Motor neuron (in vitro differentiated cells): ENCODE results near the gene FAM200C. TPM values are rescaled to one million over a fixed set of nuclear protein-coding genes. Genes with fewer than 3 reads are reported as not detected.
A peak's percentile ranks its signal among the peaks of the same experiment; 100 is the strongest.
"Not testable (repeated sequence)": the region's sequence is repeated elsewhere in the genome, so short reads cannot be mapped to it uniquely, and the experiment has no call there.

Source experiments
- ATAC-seq, 8 experiments: fragments of 200-7000 bp; cut with Tn5 transposase; replicated peaks in 6 of 8; 2 replicates each; pipeline ENCODE4 v1.8.0; 2021; ENCODE audit warnings: mild to moderate bottlenecking in 8 of 8, moderate library complexity in 8 of 8
- H3K27ac ChIP-seq, 2 donors: fragments of 250-450 bp; sonication (Bioruptor Pico); 2 replicates each; pipeline ENCODE4 v1.9.0; 2021; ENCODE audit warnings: antibody characterized with exemption in 2 of 2, mild to moderate bottlenecking in 2 of 2, moderate library complexity in 1 of 2
- H3K4me1 ChIP-seq, 2 donors: fragments of 250-450 bp; sonication (Bioruptor Pico); replicated peaks in 1 of 2; 2 replicates each; pipeline ENCODE4 v1.6.1; 2021; ENCODE audit warnings: antibody characterized with exemption in 2 of 2, mild to moderate bottlenecking in 2 of 2, moderate library complexity in 1 of 2
- H3K4me3 ChIP-seq, 5 donors: fragments of 250-450 bp; sonication (Bioruptor Pico); 2 replicates each; pipeline ENCODE4 v1.9.0; 2021; ENCODE audit warnings: antibody characterized with exemption in 5 of 5, mild to moderate bottlenecking in 5 of 5, moderate library complexity in 4 of 5
- WGBS, 10 experiments: fragments of 450-650 bp; shearing (Covaris generic); methylation state at CpG; one replicate each; pipeline ENCODE4 v1.0.0; 2022; 5-methylcytosine and 5-hydroxymethylcytosine counted together
- in situ Hi-C, 9 experiments: fragments of 400-800 bp; cut with MboI; loops; one replicate each; pipeline ENCODE4 v1.15.0; 2021; ENCODE audit warnings: low sequenced_read_pairs in 9 of 9, low pct_unique_long_range_greater_than_20kb in 2 of 9; ENCODE audit not compliant: unreplicated experiment in 9 of 9
- total RNA-seq, 8 experiments: library from RNA; unstranded; fragments of 300-600 nt; gene quantifications; 2 replicates each; pipeline versions ENCODE4 v1.2.3 to v1.2.4, GENCODE V29; 2022

FAM200C gene
- 10 to 100 TPM in 5 of 8 experiments, 1 to 10 TPM in 3; 3.8 to 19.7 (median 11.6) TPM for total RNA-seq

DNA sequence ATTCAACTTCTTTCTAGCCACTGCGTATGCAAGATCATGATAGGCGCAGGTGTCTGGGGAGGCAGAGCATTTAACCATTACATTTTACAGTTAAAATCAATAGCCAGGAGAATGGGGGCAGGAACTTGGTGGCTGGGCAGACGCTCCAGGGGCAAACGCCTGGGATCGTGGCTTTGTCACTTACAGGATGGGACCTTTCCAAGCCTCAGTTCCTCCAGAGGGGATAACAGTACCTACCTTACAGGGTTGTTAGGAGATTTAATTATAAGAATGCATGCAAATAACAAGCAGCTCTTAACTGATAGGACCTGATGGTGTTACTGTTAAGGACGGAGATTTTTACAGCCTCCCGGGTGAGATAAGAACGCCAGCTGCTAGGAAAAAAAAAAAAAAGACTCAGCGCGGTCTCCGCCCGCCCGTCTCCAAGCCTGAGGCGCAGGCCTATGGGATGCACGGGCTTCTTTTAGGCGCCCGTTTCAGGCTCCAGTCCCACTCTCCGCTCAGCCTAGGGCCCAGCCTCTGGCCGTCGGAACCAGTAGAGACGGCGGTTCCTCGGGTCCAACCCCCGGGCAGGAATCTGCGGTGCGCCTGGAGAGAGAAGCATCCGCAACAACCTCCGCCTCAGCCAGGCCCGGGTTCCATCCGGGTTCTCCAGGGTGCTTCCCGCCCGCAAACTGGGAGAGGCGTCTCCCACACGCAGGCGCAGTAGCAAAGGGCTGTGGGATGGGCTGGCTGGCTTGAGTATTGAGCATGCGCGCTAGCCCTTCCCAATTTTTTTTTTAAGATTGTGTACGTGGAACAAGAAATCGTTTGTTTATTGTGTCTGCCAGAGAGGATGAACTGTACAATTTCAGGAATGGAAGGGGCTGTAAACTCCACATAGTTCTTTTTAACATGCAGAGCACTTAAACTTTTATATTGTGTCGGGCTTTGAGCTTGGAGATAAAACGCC lies at the start of gene FAM200C:
FAM200C (minus strand) TSS at position 653 of the 952 bp plus-strand sequence. CDS start 4,564 bp downstream, outside the sequence.
- H3K4me1 ChIP-seq, result peaks cover 8 to 16% of the 10 kb centered on the region in 2 donors
- H3K4me3 ChIP-seq, result peak within 1 kb of the TSS; percentile 61 to 87 (median 63)
- ATAC-seq, result peak; percentile 92 to 98 (median 96)
- in situ Hi-C loops, result no loop called here
- WGBS, 10 experiments, result 0 to 48% (median 3%) methylated on average over 1 to 33 of the region's 41 CpGs
- peak within 1 kb of the TSS; percentile 95 for H3K27ac ChIP-seq

GRCh38 chr5:160449458-160449857 lies 49.6 kb upstream of the FAM200C start:
- in situ Hi-C loops, result no loop called here

DNA sequence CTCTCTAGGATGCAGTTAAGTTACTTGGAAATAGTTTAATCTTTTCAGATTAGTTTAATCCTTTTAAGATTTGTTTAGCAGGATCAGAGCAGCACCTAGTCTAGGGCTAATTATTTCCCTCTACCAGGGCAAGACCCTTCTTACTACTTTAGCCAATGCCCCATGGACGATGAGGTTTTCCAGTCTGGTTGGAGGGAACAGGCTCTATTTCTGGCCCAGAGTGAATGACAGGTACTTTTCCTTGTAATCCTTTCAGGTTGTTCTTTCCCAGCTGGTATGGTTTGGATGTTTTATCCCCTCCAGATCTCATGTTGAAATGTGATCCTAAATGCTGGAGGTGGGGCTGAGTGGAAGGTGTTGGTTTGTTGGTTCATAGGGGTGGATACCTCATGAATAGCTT lies 49.0 kb upstream of the FAM200C start:
- 29 to 100% (median 94%) methylated on average over 1 of the region's 1 CpG; no CpG with 5 or more reads in 4 of the 10 experiments for WGBS, 10 experiments
- no peaks in the 10 kb centered on the region for H3K4me1 ChIP-seq
- in situ Hi-C loops, result no loop called here
- no peak overlapping the region for H3K27ac ChIP-seq
- no peak overlapping the region for H3K4me3 ChIP-seq
- ATAC-seq, result no peak

More at GRCh38 chr5:160449458-160449857, 49.6 kb upstream of the FAM200C start:
- no peak overlapping the region for H3K4me3 ChIP-seq
- no peak for ATAC-seq
- H3K4me1 ChIP-seq, result no peaks in the 10 kb centered on the region
- no peak overlapping the region for H3K27ac ChIP-seq
- WGBS, 10 experiments, result 48 to 100% (median 85%) methylated on average over 1 to 3 of the region's 3 CpGs

GRCh38 chr5:160445751-160446150 lies 45.9 kb upstream of the FAM200C start:
- Histone ChIP-seq H3K4me3 (no peak overlapping the region), H3K4me1 (no peaks in the 10 kb centered on the region), H3K27ac (no peak overlapping the region)
- in situ Hi-C loops, result no loop called here
- ATAC-seq, result no peak

GRCh38 chr5:160445132-160445531 lies 45.3 kb upstream of the FAM200C start:
- ATAC-seq, result no peak
- H3K4me3 ChIP-seq, result no peak overlapping the region
- no peaks in the 10 kb centered on the region for H3K4me1 ChIP-seq
- H3K27ac ChIP-seq, result no peak overlapping the region
- 0 to 93% (median 75%) methylated on average over 1 of the region's 1 CpG; no CpG with 5 or more reads in 1 of the 10 experiments for WGBS, 10 experiments
- in situ Hi-C loops, result no loop called here

- no peaks in the 10 kb centered on the region for H3K4me1 ChIP-seq
- in situ Hi-C loops, result no loop called here
- H3K4me3 ChIP-seq, result no peak overlapping the region
- no peak overlapping the region for H3K27ac ChIP-seq
- WGBS, 10 experiments, result 13 to 100% (median 88%) methylated on average over 1 of the region's 1 CpG; no CpG with 5 or more reads in 1 of the 10 experiments
- no peak for ATAC-seq
Observed at GRCh38 chr5:160444407-160444806, 44.6 kb upstream of the FAM200C start.

DNA sequence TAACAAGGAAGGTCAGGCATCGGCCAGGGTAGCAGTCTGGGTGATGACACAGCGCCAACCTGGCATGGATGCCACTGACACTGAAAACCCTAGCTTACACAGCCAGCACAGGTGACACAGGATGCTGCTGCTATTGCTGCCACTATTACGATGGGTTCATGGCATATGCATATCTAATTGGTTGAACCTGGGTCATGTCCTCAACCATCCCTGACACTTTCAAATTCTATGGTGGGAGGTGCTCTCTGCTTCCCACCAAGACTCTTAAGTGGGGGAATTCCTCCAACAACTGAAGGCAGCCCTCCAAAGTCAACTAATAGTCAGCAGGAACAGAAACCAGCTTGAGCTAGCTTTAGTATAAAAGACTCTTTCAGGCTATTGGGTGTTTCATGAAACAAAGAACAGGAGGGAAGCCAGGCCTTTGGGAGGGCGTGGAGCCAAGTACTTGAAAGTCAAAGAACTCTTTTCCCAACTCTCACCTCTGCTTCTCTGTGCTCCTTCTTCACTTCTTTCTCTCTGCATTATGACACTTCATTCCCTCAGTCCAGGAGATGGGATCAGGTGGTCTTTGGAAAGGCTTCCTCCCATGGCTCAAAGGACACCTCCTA lies 43.1 kb upstream of the FAM200C start:
- WGBS, 10 experiments, result 33 to 89% (median 79%) methylated on average over 1 to 3 of the region's 4 CpGs; no CpG with 5 or more reads in 2 of the 10 experiments
- Histone ChIP-seq H3K27ac (no peak overlapping the region), H3K4me1 (no peaks in the 10 kb centered on the region), H3K4me3 (no peak overlapping the region)
- ATAC-seq, result no peak
- in situ Hi-C loops, result no loop called here

GRCh38 chr5:160441311-160441781 lies 41.5 kb upstream of the FAM200C start:
- ATAC-seq, result no peak
- Histone ChIP-seq H3K4me3 (no peak overlapping the region), H3K27ac (no peak overlapping the region), H3K4me1 (no peaks in the 10 kb centered on the region)
- in situ Hi-C loops, result no loop called here
- 0 to 80% (median 33%) methylated on average over 1 of the region's 1 CpG; no CpG with 5 or more reads in 5 of the 10 experiments for WGBS, 10 experiments

DNA sequence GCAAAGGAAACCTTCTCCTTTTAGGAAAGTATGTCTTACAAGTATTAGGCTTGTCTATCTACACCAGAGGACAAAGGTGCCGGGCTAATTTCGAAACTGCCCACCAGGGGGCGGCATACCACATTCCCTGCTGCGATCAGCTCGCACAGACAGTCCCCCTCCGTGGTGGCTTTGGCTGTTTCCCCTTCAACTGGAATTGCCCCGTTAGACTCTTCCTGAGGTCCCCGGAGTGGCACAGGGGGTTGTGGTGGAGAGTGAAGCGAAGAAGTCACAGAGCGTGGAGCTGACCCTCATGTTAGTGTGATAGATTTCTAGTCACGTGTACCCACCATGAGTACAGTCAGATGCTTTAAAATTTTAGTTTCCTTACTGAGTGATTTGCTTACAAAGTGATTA lies 39.3 kb upstream of the FAM200C start:
- WGBS, 10 experiments, result 0 to 76% (median 24%) methylated on average over 1 to 6 of the region's 11 CpGs; no CpG with 5 or more reads in 2 of the 10 experiments
- peak; percentile 79 to 95 (median 87) for ATAC-seq
- in situ Hi-C loops, result no loop called here
- Histone ChIP-seq H3K4me1 (peaks cover 2 to 5% of the 10 kb centered on the region in 2 donors), H3K4me3 (peak overlapping the region in 1 of 5 donors; percentile 0), H3K27ac (no peak overlapping the region)

GRCh38 chr5:160438316-160439204 lies 38.7 kb upstream of the FAM200C start:
- peak in 7 of 8 experiments; percentile 0 to 79 (median 12) for ATAC-seq
- in situ Hi-C loops, result no loop called here
- 0 to 67% (median 23%) methylated on average over 1 to 11 of the region's 18 CpGs for WGBS, 10 experiments
- Histone ChIP-seq H3K27ac (no peak overlapping the region), H3K4me3 (peak overlapping the region in 1 of 5 donors; percentile 0), H3K4me1 (peaks cover 8 to 11% of the 10 kb centered on the region in 2 donors)

GRCh38 chr5:160437271-160437670 lies 37.4 kb upstream of the FAM200C start:
- no peak for ATAC-seq
- Histone ChIP-seq H3K27ac (no peak overlapping the region), H3K4me3 (no peak overlapping the region), H3K4me1 (peaks cover 16 to 19% of the 10 kb centered on the region in 2 donors)
- in situ Hi-C loops, result no loop called here

GRCh38 chr5:160436661-160437060 lies 36.8 kb upstream of the FAM200C start:
- 19 to 82% (median 63%) methylated on average over 1 to 4 of the region's 6 CpGs; no CpG with 5 or more reads in 4 of the 10 experiments for WGBS, 10 experiments
- in situ Hi-C loops, ATAC-seq, H3K4me3 ChIP-seq, H3K27ac ChIP-seq: not testable (repeated sequence)
- H3K4me1 ChIP-seq, result peaks cover 19 to 21% of the 10 kb centered on the region in 2 donors
